Epithelial cell of prostate (primary cell): Measurements from ENCODE around the gene CD274.
"Not testable (repeated sequence)": the region's sequence is repeated elsewhere in the genome, so short reads cannot be mapped to it uniquely, and the experiment has no call there.

Experiments
- DNase-seq: peaks from one replicate; pipeline ENCODE4 v3.0.0-alpha.2; 2011; ENCODE audit warnings: low read depth, low spot score
- H3K27ac ChIP-seq: fragments of 450-650 bp; 2 replicates; pipeline ENCODE4 v1.5.1; 2017; ENCODE audit warnings: mild to moderate bottlenecking

CD274 gene

DNA sequence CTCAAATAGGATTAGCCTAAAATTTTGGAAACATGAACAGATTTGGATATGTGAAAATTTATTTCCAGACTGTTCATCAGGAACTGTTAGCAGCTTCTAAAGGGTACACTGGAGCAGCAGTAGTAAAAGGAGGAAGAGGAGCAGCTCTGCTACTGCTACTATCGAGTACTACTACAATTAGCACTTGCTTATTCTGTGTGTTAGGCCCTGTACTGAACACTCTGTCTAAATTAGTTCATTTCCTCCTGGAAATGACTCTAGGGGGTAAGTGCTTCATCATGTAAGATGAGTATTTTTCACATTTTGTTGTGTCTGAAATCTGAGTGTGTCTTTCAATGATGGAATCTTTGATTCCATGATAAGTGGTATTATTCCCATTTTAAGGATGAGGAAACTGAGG is 9.8 kb downstream of the CD274 start:
- no peak for DNase-seq
- no peak overlapping the region for H3K27ac ChIP-seq

DNA sequence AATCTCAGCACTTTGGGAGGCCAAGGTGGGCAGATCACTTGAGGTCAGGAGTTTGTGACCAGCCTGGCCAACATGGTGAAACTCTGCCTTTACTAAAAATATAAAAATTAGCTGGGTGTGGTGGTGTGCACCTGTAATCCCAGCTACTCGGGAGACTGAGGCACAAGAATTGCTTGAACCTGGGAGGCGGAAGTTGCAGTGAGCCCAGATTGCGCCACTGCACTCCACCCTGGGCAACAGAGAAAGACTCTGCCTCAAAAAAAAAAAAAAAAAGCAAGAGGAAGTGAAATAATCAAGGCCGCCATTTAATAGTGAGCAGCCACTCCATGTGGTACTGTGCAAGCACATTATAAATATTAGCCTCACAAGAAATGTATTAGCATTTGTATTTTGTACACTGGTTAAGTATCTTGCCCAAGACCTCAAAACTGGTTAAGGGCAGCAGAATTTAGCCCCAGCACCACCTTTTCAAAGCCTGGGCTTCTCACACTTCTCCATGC is 14.5 kb downstream of the CD274 start:
- H3K27ac ChIP-seq, DNase-seq: not testable (repeated sequence)

DNA sequence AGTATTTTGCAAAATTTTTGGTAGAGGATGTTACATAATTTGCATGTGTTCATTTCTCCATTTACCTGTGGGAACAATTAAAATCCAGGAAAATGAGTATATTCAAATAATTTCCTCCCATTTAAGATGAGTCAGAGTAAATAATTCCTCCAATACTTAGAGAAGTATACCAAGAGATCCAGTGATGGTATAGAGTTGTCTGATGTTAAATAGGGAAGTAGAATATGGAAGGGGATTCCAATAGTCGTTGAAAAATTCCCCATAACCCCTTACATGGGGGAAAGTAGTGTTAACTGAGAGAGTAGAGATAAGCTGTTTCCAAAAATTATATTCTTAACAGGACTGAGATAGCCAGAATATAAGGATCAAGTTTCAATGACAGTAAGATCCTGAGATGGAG is 15.7 kb downstream of the CD274 start:
- no peak for DNase-seq
- no peak overlapping the region for H3K27ac ChIP-seq

DNA sequence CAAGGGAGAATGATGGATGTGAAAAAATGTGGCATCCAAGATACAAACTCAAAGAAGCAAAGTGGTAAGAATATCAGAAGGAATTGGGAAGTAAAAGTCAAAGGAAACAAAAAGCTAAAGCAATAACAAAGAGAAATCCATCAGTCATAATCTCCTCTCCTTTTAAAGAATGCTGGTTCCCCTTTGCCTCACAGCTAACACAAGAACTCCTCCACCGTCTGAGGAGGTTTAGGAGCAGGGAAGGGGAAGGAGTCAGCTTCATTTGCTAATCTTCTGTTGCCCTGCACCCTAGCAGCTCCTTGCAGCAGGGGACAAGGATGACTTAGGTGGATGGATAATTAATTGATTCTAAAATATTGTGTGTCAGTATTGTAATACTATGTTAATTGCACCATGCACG is 16.4 kb downstream of the CD274 start:
- peak overlapping the region; percentile 35 for H3K27ac ChIP-seq
- DNase-seq, result no peak

DNA sequence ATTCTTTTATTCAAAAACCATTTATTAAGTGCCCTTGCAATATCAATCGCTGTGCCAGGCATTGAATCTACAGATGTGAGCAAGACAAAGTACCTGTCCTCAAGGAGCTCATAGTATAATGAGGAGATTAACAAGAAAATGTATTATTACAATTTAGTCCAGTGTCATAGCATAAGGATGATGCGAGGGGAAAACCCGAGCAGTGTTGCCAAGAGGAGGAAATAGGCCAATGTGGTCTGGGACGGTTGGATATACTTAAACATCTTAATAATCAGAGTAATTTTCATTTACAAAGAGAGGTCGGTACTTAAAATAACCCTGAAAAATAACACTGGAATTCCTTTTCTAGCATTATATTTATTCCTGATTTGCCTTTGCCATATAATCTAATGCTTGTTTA is 18.5 kb downstream of the CD274 start:
- H3K27ac ChIP-seq, result no peak overlapping the region
- DNase-seq, result no peak

DNA sequence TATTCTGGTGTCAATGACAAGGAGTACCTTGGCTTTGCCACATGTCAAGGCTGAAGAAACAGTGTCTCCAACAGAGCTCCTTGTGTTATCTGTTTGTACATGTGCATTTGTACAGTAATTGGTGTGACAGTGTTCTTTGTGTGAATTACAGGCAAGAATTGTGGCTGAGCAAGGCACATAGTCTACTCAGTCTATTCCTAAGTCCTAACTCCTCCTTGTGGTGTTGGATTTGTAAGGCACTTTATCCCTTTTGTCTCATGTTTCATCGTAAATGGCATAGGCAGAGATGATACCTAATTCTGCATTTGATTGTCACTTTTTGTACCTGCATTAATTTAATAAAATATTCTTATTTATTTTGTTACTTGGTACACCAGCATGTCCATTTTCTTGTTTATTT is 19.8 kb downstream of the CD274 start:
- H3K27ac ChIP-seq, result no peak overlapping the region
- no peak for DNase-seq

DNA sequence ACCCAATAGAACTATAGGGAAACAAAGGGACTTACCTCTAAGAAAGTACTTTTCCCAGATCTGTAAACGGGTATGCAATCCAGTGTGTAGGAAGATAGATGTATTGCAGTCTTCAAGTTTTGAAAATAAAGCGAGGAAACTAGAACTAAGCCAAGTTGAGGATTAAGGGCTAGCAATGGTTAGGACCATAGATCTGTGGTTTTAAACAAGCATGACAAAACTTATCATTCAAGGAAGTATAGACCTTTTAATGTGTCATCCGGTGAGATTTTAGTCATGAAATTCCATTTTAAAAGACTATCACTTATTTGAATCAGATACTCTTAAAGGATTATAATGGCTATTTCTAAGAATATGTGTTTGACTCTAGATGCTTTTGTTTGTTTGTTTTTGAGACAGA is 20.5 kb downstream of the CD274 start:
- DNase-seq, result no peak
- H3K27ac ChIP-seq, result no peak overlapping the region

DNA sequence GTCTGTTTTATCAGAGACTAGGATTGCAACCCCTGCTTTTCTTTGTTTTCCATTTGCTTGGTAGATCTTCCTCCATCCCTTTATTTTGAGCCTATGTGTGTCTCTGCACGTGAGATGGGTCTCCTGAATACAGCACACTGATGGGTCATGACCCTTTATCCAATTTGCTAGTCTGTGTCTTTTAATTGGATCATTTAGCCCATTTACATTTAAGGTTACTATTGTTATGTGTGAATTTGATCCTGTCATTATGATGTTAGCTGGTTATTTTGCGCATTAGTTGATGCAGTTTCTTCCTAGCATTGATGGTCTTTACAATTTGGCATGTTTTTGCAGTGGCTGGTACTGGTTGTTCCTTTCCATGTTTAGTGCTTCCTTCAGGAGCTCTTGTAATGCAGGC is 25.3 kb downstream of the CD274 start:
- H3K27ac ChIP-seq, DNase-seq: not testable (repeated sequence)

DNA sequence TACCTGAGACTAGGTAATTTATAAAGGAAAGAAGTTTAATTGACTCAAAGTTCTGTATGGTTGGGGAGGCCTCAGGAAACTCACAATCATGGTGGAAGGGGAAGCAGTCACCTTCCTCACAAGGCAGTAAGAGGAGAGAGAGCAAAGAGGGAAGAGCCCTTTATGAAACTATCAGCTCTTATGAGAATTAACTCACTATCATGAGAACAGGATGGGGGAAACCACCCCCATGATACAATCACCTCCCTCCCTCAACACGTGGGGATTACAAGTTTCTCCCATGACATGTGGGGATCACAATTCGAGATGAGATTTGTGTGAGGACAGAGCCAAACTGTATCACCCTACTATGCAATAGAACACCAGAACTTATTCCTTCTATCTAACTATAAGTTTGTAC is 27.9 kb downstream of the CD274 start:
- DNase-seq, result no peak
- no peak overlapping the region for H3K27ac ChIP-seq

DNA sequence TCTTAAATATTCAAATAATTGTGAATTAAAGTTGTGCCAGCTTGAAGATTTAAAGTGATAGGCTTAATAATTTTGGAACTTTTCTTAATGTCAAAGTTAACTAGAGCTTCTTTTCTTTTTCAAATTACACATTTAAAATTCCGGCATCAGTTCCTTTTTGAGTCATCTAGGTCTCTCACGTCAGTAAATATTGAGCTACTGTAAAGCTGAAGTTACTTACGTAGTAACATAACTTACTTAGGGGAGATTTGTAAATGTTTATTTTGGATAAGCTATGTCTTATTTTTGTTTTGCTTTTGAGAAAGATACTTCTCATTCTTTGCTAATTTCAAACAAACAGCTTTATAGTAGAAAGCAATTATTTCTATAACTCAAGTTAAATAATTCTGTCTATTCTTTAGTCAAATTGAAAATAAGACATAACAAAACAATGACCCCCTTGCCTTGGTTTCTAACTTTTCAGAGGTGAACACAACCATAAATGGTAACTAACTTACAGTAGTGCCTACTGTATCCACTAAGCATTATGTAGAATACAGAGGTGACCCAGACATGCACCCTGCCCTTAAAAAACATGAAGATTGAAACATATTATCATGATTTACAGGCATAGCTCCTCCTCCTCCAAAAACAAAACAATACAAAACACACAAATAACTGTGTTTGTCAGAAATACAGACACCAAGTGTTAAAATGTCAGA is 29.8 kb downstream of the CD274 start:
- no peak overlapping the region for H3K27ac ChIP-seq
- no peak for DNase-seq

DNA sequence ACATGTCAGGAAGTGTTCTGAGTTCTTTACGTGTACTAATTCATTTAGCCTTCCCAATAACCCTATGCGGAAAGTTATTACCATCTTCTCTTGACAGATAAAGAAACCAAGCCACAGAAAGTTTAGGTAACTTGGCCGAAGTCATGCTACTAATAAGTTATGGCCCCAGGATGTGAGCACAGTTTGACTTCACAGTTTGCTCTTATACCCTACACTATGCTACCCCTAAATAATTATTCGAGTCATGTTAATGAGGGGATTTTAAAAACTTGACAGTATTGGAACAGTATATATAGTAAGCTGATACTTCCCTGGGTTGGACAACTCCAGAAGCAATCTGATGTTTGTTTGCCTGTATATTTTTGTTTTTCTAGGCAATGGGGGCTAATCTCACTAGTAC is 30.6 kb downstream of the CD274 start:
- no peak overlapping the region for H3K27ac ChIP-seq
- DNase-seq, result no peak

DNA sequence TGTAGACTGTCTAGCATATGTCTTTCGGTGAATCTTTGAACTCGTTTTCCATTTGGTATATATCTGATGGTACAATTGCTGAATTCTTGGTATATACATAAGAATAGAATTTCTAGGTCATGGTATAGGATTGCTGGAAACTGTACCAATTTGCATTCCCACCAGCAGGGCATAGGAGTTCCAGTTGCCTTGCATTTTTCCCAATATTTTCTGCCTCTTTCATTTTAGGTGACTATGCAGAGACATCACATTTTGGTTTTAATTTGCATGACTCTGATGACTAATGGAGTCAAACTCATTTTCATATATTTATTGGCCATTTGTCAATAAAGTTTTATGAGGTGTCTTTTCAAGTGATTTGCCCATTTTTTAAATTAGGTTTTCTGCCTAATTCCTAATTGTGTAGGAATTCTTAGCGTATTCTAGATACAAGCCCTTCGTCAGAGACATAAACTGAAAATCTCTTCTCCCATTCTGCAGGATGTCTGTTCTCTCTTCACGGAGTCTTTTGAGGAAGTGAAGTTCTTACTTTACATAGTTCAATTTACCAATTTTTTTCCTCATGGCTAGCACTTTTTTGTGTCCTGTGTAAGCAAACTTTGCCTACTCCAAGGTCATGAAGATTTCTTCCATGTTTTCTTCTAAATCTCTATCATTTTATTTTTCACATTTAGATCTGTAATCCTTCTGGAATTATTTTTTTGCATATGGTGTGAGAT is 31.1 kb downstream of the CD274 start:
- no peak for DNase-seq
- H3K27ac ChIP-seq, result no peak overlapping the region

DNA sequence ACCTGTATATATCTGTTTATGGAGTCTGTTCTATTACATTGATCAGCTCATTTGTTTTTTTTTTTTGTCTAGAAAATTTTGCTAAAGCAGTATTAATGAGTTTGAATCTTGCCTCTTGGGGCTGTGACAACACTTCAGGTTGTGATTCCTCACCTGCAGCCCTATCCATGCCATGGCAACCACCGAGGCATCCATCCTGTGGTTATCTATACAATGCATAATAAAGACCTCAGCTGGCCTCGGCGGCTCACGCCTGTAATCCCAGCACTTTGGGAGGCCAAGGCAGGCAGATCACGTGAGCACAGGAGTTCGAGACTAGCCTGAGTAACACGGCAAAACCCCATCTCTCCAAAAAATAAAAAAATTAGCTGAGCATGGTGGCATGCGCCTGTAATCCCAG is 31.9 kb downstream of the CD274 start:
- DNase-seq, result no peak

DNA sequence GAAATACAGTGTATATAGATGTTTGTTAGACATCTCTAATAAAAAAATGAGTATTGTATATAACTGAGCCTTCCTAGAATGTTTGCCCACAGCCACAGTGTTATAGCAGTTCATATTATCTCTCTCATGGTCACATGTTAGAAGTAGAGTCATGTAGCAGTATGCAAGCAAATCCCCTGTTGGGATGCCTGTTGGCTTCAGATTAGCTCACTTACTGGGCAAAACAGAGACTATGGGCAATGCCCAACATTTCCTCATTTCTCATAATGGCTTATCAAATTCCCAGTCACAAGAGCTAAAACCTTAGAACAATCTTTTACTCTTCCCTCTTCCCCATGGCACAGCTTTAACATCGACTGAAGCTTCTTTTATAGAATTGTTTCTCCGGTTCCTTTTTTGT is 33.0 kb downstream of the CD274 start:
- DNase-seq, result no peak
- H3K27ac ChIP-seq, result no peak overlapping the region

More for the DNA sequence above, 31.9 kb downstream of the CD274 start:
- H3K27ac ChIP-seq, result no peak overlapping the region

DNA sequence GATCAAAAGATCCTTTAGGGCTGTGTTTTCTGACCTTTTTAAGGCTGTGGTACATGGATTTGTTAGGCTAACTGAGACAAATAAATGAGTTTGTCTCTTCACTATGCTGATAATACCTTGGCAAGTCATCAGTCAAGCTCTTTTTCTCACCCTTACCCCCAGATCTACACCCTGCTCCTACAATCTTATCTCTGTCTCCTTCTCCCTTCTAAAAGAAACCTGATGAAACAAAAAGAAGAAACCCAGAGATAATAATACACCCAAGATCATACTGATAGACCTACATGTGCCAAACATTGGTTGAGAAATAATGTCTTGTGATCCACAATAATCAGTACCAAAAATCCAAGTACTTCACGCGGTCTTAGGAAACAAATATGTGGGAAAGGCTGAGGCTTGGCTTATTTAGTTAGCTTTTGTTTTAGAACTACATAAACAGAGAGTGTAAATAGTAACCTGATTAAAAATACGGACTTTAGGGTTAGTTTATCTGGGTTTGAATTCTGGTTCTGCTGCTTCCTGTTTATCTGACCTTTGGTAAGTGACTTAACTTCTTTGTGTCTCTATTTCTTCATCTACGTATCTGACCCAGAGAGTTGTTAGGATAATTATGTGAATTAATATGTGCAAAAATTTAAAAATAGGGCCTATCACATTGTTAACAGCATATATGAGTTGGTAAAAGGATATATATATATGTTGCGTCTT is 35.2 kb downstream of the CD274 start:
- H3K27ac ChIP-seq, result no peak overlapping the region
- no peak for DNase-seq

DNA sequence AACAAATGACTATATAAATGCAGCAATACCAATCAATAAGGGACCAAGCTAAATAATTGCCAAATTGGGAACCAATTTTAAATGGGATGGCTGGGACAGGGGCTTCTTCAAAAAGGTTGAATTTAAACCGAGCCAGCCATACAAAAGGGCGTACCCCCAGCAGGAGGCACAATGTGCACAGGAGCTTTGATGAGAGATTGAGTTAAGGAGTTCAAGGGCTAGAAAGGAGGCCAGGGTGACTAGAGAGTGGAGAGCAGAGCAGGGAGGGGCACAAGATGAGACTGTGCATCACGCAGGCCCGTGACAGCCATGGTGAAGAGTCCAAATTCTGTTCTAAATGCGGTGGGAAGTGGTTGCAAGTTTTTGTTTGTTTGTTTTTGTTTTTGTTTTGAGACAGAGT is 36.6 kb downstream of the CD274 start:
- no peak overlapping the region for H3K27ac ChIP-seq
- no peak for DNase-seq

DNA sequence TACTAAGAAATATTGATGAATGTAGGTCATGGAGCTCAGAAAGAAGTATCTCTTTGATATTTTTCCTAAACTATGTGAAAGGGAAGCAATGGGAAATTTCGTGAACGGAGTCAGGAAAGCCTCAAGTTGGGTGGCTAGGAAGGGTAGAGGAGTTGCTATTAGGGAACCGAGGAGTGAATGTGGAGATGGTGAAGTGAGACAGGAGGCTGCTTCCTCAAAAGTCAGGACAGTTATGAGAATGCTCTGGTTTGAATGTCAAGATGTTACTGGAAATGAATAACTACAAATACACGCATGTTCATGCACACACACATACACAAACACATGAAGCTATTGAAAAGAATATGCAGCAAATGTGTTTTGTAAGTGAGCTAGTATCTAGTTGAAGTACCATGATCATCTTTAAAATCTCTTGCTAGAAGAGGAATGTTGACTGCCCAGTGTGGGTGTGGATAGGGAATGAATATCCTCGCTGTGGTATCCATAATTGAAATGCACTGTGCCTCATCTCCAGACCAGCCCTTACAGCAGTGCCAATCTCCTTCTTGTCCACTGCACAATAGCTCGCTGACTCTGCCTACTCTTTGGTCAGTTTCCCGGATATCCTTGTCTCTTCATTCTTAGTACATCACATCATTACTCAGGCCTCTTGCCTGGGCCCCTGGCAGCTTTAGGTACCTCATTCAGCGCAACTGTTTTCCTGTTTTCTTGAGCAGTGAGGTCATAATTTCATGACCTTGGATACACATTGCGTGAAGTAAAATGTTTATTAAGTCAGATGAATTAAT is 38.1 kb downstream of the CD274 start:
- DNase-seq, result no peak
- no peak overlapping the region for H3K27ac ChIP-seq

DNA sequence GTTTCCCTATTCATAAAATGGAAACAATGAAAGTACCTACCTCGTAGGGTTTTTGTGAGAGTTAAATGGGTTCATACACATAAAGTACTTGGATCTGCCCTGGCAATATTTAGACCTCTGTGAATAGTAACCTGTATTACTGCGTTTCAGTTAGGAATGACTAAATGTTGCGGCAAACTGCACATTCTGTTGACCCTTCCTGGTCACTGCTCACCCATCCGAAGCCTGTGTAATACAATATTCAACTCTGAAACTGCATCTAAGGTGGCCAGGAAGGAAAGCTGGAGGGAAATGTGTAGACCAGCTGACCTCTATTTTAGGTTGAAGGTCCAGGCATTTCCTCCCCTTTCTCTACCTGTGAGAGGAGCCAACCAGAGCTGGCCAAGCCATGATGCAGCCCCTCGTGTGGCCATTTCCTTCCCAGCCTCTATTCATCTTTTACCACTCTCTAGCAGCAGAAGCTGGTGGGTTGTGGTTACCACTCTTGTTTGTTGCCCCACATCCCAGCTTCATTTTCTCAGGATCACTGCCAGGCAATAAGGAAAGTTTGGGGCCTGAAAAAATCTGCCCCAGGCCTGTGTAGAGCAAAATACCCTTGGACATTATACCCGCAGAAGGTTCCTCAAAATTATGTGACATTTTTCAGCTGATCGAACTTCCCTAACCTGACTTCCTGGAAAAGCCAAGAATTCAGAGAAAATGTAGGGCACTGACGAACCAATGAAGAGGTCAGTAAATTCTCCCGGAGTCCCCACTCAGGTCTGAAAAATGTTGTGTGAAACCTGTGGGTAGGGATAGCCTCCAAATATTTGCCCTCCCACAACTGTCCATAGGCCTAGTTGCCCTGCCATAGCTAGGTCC is 39.5 kb downstream of the CD274 start:
- no peak for DNase-seq
- H3K27ac ChIP-seq, result no peak overlapping the region

DNA sequence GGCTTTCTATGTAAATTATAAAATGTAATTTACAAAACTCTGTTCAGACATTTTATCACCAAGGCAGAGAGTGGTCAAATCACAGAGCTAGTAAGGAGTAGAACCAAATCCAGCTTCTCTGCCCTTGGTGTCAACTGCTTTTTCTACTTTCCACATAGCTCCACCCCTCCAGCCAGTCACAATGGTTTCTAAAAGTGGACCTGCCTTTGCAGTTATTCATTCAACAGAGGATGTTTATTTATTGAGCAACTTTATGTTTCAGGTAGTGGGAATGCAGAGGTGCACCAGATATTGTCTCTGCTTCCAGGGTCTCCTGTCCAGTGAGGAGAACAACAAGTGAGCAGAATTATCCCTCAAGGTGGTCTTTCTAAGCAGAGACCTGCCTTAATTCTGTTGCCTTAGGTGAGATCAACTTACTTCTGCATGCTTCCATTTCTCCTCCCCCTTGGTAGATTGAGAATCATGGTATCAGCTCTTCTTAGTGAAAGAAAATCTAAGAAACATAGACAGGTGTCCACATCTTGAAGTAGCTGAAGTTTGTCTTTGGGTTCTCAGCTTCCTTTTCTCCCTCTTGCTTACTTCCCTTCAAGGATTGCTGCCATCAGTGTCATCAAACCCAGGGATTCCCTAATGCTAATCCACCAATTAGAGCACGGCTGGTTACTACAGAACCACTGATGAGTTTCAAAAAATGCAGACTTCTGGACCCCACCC is 42.8 kb downstream of the CD274 start:
- DNase-seq, result peak; percentile 62
- peak overlapping the region; percentile 97 for H3K27ac ChIP-seq
